ENCODE measurements around the gene CCT7. TPM values are rescaled to one million over a fixed set of nuclear protein-coding genes. Genes with fewer than 3 reads are reported as not detected.

The CCT7 gene
- total RNA-seq, 1 donor from 2014 or later: 192 TPM

DNA sequence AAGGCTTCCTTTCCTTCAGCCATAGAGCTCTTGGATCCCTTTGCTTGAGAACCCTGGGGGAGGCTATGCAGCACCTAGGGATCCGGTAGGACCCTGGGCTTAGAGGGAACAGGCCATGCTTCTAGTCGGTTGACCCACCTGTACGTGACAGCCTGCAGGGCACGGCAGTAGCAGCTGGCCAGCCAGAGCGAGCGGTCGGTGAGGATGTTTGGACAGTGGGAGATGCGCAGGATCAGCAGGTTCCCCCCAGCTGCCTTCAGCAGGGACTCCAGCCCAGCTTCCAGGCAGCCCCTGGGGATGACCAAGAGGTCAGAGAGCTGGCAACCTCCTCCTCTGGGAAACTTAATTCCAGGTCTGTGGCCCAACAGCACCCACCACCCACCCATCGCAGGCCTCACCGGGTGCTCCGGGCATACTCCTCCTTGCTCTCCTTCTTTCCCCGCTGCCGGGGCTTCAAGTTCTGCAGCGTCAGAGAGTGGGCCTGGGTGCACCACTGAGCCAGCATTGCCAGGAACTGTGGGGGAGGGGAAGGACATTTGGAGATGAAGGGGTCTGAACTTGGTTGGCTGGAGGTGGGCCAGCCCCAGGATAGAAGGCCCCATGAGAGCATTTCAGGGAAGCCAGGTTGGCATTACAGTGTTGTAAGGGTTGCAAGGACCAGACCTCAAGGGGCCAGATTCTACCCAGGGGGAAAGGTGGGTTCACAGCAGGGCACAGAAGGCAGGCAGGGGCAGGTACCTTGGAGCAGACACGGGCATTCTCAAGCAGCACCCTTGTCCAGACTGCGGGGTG lies 29.6 kb downstream of the CCT7 start:
- no peak overlapping the region for H3K27ac Mint-ChIP-seq (ENCODE audit: unreplicated experiment)
- H3K9me3 Mint-ChIP-seq (ENCODE audit: low read depth): no peaks in the 10 kb centered on the region
- TF ChIP-seq, protein P1, sequence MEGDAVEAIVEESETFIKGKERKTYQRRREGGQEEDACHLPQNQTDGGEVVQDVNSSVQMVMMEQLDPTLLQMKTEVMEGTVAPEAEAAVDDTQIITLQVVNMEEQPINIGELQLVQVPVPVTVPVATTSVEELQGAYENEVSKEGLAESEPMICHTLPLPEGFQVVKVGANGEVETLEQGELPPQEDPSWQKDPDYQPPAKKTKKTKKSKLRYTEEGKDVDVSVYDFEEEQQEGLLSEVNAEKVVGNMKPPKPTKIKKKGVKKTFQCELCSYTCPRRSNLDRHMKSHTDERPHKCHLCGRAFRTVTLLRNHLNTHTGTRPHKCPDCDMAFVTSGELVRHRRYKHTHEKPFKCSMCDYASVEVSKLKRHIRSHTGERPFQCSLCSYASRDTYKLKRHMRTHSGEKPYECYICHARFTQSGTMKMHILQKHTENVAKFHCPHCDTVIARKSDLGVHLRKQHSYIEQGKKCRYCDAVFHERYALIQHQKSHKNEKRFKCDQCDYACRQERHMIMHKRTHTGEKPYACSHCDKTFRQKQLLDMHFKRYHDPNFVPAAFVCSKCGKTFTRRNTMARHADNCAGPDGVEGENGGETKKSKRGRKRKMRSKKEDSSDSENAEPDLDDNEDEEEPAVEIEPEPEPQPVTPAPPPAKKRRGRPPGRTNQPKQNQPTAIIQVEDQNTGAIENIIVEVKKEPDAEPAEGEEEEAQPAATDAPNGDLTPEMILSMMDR (IDR thresholded peaks at IDR 0.05): no peak
- H3K4me3 Mint-ChIP-seq (ENCODE audit: unreplicated experiment): no peak overlapping the region
- peaks cover 16% of the 10 kb centered on the region for H3K27me3 Mint-ChIP-seq (ENCODE audit: low read depth)
- H3K4me1 Mint-ChIP-seq (ENCODE audit: low read depth): peaks cover 4% of the 10 kb centered on the region
- peaks cover 6% of the 10 kb centered on the region for H3K36me3 Mint-ChIP-seq (ENCODE audit: low read depth)
- no peak for DNase-seq (ENCODE audit: low spot score)

- H3K9me3 Mint-ChIP-seq (ENCODE audit: low read depth): no peaks in the 10 kb centered on the region
- peaks cover 17% of the 10 kb centered on the region for H3K27me3 Mint-ChIP-seq (ENCODE audit: low read depth)
- H3K27ac Mint-ChIP-seq (ENCODE audit: unreplicated experiment): no peak overlapping the region
- TF ChIP-seq, protein P1 (IDR thresholded peaks at IDR 0.05): no peak
- H3K36me3 Mint-ChIP-seq (ENCODE audit: low read depth): peaks cover 6% of the 10 kb centered on the region
- no peak for DNase-seq (ENCODE audit: low spot score)
- H3K4me1 Mint-ChIP-seq (ENCODE audit: low read depth): peaks cover 5% of the 10 kb centered on the region
- H3K4me3 Mint-ChIP-seq (ENCODE audit: unreplicated experiment): no peak overlapping the region
Observed at GRCh38 chr2:73264332-73264606, 30.2 kb downstream of the CCT7 start.

DNA sequence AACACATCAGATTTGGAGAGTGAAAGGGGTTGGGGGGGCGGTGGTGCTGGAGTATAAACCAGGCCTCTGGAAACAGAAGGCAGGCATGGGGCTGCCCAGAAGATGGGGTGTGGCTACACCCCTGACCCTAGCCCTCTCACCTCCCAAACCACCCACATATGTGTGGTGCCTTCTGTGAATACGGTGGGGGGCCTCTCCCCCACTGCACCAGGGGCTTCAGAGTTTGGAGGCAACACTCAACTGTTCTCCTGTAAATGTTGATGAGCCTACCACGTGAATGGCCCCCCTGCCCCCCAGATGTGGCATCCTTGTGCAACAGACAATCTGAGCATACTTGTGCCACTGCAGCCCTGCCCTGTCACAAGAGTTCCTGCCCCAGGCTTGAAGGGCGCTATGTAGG lies 30.7 kb downstream of the CCT7 start:
- DNase-seq (ENCODE audit: low spot score): no peak
- Mint-ChIP-seq H3K27ac (ENCODE audit: unreplicated experiment) (no peak overlapping the region), H3K4me1 (ENCODE audit: low read depth) (peaks cover 5% of the 10 kb centered on the region), H3K27me3 (ENCODE audit: low read depth) (peaks cover 17% of the 10 kb centered on the region), H3K36me3 (ENCODE audit: low read depth) (peaks cover 6% of the 10 kb centered on the region), H3K9me3 (ENCODE audit: low read depth) (no peaks in the 10 kb centered on the region), H3K4me3 (ENCODE audit: unreplicated experiment) (no peak overlapping the region)
- TF ChIP-seq, protein P1 (IDR thresholded peaks at IDR 0.05): no peak

DNA sequence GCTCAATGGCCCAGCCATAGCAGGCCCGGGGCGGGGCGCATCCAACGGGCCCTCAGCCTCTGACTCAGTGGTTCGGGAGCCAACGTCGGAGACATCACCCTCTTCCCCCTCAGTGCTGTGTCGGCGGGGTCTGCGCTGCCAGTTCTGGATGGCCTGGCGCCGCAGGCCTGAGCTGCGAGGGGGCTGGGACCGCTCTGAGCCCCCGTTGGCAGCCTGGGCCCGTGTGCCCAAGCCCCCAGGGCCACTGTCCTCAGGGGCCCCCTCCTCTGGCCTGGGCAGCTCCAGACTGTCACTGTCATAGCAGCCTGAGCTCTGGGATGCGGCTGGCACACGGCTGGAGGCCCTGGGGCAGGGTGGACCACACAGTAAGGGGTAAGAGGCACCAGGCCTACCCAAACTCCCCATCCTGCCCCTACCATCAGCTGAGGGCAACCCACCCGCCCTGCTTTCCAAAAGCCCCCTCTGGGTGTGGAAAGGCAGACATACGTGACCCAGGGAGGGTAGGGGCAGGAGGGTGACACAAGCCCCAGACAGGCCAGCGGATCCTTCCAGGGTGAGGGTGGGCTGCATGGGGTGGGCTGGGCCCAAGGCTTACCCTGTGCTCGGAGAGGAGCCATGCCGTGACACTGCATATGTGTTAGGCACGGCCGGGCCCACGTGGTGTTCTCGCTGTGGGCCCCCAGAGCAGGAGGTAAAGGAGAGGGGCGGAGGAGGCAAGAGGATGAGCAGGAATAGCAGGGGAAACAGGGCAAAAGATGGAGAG lies 31.4 kb downstream of the CCT7 start:
- Mint-ChIP-seq H3K27me3 (ENCODE audit: low read depth) (peaks cover 24% of the 10 kb centered on the region), H3K4me1 (ENCODE audit: low read depth) (peaks cover 5% of the 10 kb centered on the region), H3K9me3 (ENCODE audit: low read depth) (no peaks in the 10 kb centered on the region), H3K4me3 (ENCODE audit: unreplicated experiment) (no peak overlapping the region), H3K36me3 (ENCODE audit: low read depth) (peaks cover 7% of the 10 kb centered on the region), H3K27ac (ENCODE audit: unreplicated experiment) (no peak overlapping the region)
- TF ChIP-seq, protein P1 (IDR thresholded peaks at IDR 0.05): no peak
- no peak for DNase-seq (ENCODE audit: low spot score)

DNA sequence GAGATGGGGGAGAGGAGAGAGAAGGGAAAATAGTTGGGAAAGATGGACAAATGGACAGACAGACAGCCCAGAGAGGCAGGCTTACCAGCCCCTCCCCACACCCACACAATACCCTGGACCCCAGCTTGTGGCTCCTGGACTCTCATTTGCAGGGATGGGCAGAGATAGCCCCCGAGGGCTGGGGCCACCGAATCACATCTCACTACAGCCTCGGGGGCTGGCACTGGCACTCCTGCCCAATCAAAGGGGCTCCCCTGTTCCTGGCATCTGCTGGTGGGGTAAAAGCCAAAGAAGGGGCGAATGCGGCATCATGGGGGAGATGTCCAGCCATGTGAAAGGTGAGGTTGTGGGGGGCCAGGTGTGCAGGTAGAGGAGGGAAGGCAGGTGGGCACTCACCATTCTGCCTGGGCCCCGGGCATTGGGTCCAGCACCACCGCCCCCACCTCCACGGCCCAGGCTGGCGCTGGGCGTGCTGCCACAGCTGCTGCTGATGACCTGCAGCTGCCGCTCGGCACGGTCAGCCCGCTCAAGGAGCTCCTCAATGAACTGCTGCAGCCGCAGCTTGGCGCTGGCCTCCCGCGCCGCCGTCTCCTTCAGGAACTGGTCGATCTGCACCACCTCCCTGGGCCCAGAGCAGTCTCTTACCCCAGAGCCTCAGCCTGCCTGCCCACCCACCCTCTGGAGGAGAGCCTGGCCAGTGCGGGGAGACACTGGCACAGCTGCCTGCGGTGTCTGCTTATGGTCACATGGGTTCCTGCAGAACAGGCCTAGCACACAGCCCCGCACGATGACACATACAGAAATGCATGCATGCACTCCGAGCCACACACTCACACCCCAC lies 32.2 kb downstream of the CCT7 start:
- Mint-ChIP-seq H3K9me3 (ENCODE audit: low read depth) (no peaks in the 10 kb centered on the region), H3K36me3 (ENCODE audit: low read depth) (peaks cover 9% of the 10 kb centered on the region), H3K4me1 (ENCODE audit: low read depth) (peaks cover 5% of the 10 kb centered on the region), H3K27ac (ENCODE audit: unreplicated experiment) (no peak overlapping the region), H3K27me3 (ENCODE audit: low read depth) (peaks cover 32% of the 10 kb centered on the region), H3K4me3 (ENCODE audit: unreplicated experiment) (no peak overlapping the region)
- TF ChIP-seq, protein P1 (IDR thresholded peaks at IDR 0.05): no peak
- no peak for DNase-seq (ENCODE audit: low spot score)

All from chondrocyte (in vitro differentiated cells).